ENCODE measurements around the gene CGB1. TPM values are rescaled to one million over a fixed set of nuclear protein-coding genes. Genes with fewer than 3 reads are reported as not detected.

CGB1 gene
- total and polyA plus RNA-seq, 4 donors, result not detected

GRCh38 chr19:48990400-48990799 is 46.3 kb downstream of the CGB1 start:
- H3K9me3 ChIP-seq (ENCODE audit: control insufficient read depth, insufficient read depth, low read length), result no peaks in the 10 kb centered on the region
- no peak overlapping the region for H3K4me3 ChIP-seq (ENCODE audit: low read depth, low read length)
- peaks cover 35% of the 10 kb centered on the region for H3K4me1 ChIP-seq (ENCODE audit: control insufficient read depth, insufficient read depth, low read length)
- H3K36me3 ChIP-seq (ENCODE audit: control insufficient read depth, insufficient read depth, low read length), result peaks cover 57% of the 10 kb centered on the region
- 84% methylated on average over 4 of the region's 4 CpGs for WGBS (ENCODE audit: insufficient coverage)
- H3K27me3 ChIP-seq (ENCODE audit: control insufficient read depth, insufficient read depth, low read length), result no peaks in the 10 kb centered on the region
- no peak for DNase-seq (ENCODE audit: low read depth in 4 of 6, low spot score in 6 of 6)
- H3K27ac ChIP-seq (ENCODE audit: low read depth, low read length), result no peak overlapping the region

GRCh38 chr19:48989701-48990291 is 46.9 kb downstream of the CGB1 start:
- Histone ChIP-seq H3K36me3 (ENCODE audit: control insufficient read depth, insufficient read depth, low read length) (peaks cover 63% of the 10 kb centered on the region), H3K27me3 (ENCODE audit: control insufficient read depth, insufficient read depth, low read length) (no peaks in the 10 kb centered on the region), H3K4me3 (ENCODE audit: low read depth, low read length) (no peak overlapping the region), H3K4me1 (ENCODE audit: control insufficient read depth, insufficient read depth, low read length) (peaks cover 34% of the 10 kb centered on the region), H3K9me3 (ENCODE audit: control insufficient read depth, insufficient read depth, low read length) (no peaks in the 10 kb centered on the region), H3K27ac (ENCODE audit: low read depth, low read length) (no peak overlapping the region)
- 87% methylated on average over 11 of the region's 17 CpGs for WGBS (ENCODE audit: insufficient coverage)
- no peak for DNase-seq (ENCODE audit: low read depth in 4 of 6, low spot score in 6 of 6)

- no peaks in the 10 kb centered on the region for H3K27me3 ChIP-seq (ENCODE audit: control insufficient read depth, insufficient read depth, low read length)
- peaks cover 71% of the 10 kb centered on the region for H3K36me3 ChIP-seq (ENCODE audit: control insufficient read depth, insufficient read depth, low read length)
- 98% methylated on average over 6 of the region's 9 CpGs for WGBS (ENCODE audit: insufficient coverage)
- DNase-seq (ENCODE audit: low read depth in 4 of 6, low spot score in 6 of 6), result no peak
- H3K4me1 ChIP-seq (ENCODE audit: control insufficient read depth, insufficient read depth, low read length), result peaks cover 25% of the 10 kb centered on the region
- no peaks in the 10 kb centered on the region for H3K9me3 ChIP-seq (ENCODE audit: control insufficient read depth, insufficient read depth, low read length)
- H3K4me3 ChIP-seq (ENCODE audit: low read depth, low read length), result no peak overlapping the region
- no peak overlapping the region for H3K27ac ChIP-seq (ENCODE audit: low read depth, low read length)
These were observed 47.8 kb downstream of the CGB1 start for GRCh38 chr19:48988860-48989259.

GRCh38 chr19:48988286-48988685 is 48.4 kb downstream of the CGB1 start:
- Histone ChIP-seq H3K4me1 (ENCODE audit: control insufficient read depth, insufficient read depth, low read length) (peaks cover 25% of the 10 kb centered on the region), H3K4me3 (ENCODE audit: low read depth, low read length) (no peak overlapping the region), H3K27ac (ENCODE audit: low read depth, low read length) (no peak overlapping the region), H3K9me3 (ENCODE audit: control insufficient read depth, insufficient read depth, low read length) (no peaks in the 10 kb centered on the region), H3K36me3 (ENCODE audit: control insufficient read depth, insufficient read depth, low read length) (peaks cover 72% of the 10 kb centered on the region), H3K27me3 (ENCODE audit: control insufficient read depth, insufficient read depth, low read length) (no peaks in the 10 kb centered on the region)
- no peak for DNase-seq (ENCODE audit: low read depth in 4 of 6, low spot score in 6 of 6)
- 91% methylated on average over 4 of the region's 7 CpGs for WGBS (ENCODE audit: insufficient coverage)

GRCh38 chr19:48987323-48987722 is 49.4 kb downstream of the CGB1 start:
- no peaks in the 10 kb centered on the region for H3K9me3 ChIP-seq (ENCODE audit: control insufficient read depth, insufficient read depth, low read length)
- H3K27ac ChIP-seq (ENCODE audit: low read depth, low read length), result no peak overlapping the region
- no peaks in the 10 kb centered on the region for H3K27me3 ChIP-seq (ENCODE audit: control insufficient read depth, insufficient read depth, low read length)
- no peak overlapping the region for H3K4me3 ChIP-seq (ENCODE audit: low read depth, low read length)
- 98% methylated on average over 4 of the region's 7 CpGs for WGBS (ENCODE audit: insufficient coverage)
- peaks cover 81% of the 10 kb centered on the region for H3K36me3 ChIP-seq (ENCODE audit: control insufficient read depth, insufficient read depth, low read length)
- H3K4me1 ChIP-seq (ENCODE audit: control insufficient read depth, insufficient read depth, low read length), result peaks cover 19% of the 10 kb centered on the region
- DNase-seq (ENCODE audit: low read depth in 4 of 6, low spot score in 6 of 6), result no peak

GRCh38 chr19:48986211-48986610 is 50.5 kb downstream of the CGB1 start:
- peaks cover 8% of the 10 kb centered on the region for H3K4me1 ChIP-seq (ENCODE audit: control insufficient read depth, insufficient read depth, low read length)
- WGBS (ENCODE audit: insufficient coverage), result 85% methylated on average over 1 of the region's 3 CpGs
- no peak for DNase-seq (ENCODE audit: low read depth in 4 of 6, low spot score in 6 of 6)
- H3K27ac ChIP-seq (ENCODE audit: low read depth, low read length), result no peak overlapping the region
- no peaks in the 10 kb centered on the region for H3K27me3 ChIP-seq (ENCODE audit: control insufficient read depth, insufficient read depth, low read length)
- no peaks in the 10 kb centered on the region for H3K9me3 ChIP-seq (ENCODE audit: control insufficient read depth, insufficient read depth, low read length)
- H3K4me3 ChIP-seq (ENCODE audit: low read depth, low read length), result no peak overlapping the region
- H3K36me3 ChIP-seq (ENCODE audit: control insufficient read depth, insufficient read depth, low read length), result peaks cover 90% of the 10 kb centered on the region

GRCh38 chr19:48985711-48986110 is 51.0 kb downstream of the CGB1 start:
- 94% methylated on average over 13 of the region's 13 CpGs for WGBS (ENCODE audit: insufficient coverage)

More at GRCh38 chr19:48985711-48986110, 51.0 kb downstream of the CGB1 start:
- Histone ChIP-seq H3K27me3 (ENCODE audit: control insufficient read depth, insufficient read depth, low read length) (no peaks in the 10 kb centered on the region), H3K27ac (ENCODE audit: low read depth, low read length) (no peak overlapping the region), H3K36me3 (ENCODE audit: control insufficient read depth, insufficient read depth, low read length) (peaks cover 88% of the 10 kb centered on the region), H3K4me1 (ENCODE audit: control insufficient read depth, insufficient read depth, low read length) (peaks cover 3% of the 10 kb centered on the region), H3K4me3 (ENCODE audit: low read depth, low read length) (no peak overlapping the region), H3K9me3 (ENCODE audit: control insufficient read depth, insufficient read depth, low read length) (no peaks in the 10 kb centered on the region)
- DNase-seq (ENCODE audit: low read depth in 4 of 6, low spot score in 6 of 6), result no peak

Small RNA genes within 50 kb of the gene (small RNA-seq; reads per million reads assigned to genes)
- gene MIR6798 (ENCODE audit: low replicate concordance) (0.06 reads per million), gene RN7SL708P (ENCODE audit: low replicate concordance) (not detected)

Other genes starting within 250 kb of the CGB1 start
- gene BCAT2, start 225.9 kb downstream of the CGB1 start, total RNA-seq, result 10 to 100 TPM; 14.6 to 39.5 TPM
- gene BCAT2, start 225.9 kb downstream of the CGB1 start, polyA plus RNA-seq (ENCODE audit: insufficient read length in 2 of 2), result 10 to 100 TPM; 26.5 to 36.6 TPM
- gene HSD17B14, start 200.4 kb downstream of the CGB1 start, total RNA-seq, result 10 to 100 TPM in 1 of 2 donors, 1 to 10 TPM in 1; 6.9 to 25.5 TPM
- 10 to 100 TPM; 15.7 to 19.4 TPM for gene HSD17B14, start 200.4 kb downstream of the CGB1 start, polyA plus RNA-seq (ENCODE audit: insufficient read length in 2 of 2)
- gene PLEKHA4, start 168.3 kb downstream of the CGB1 start, total RNA-seq, result 10 to 100 TPM; 11.6 to 32.3 TPM
- gene PLEKHA4, start 168.3 kb downstream of the CGB1 start, polyA plus RNA-seq (ENCODE audit: insufficient read length in 2 of 2), result 10 to 100 TPM; 17.3 to 43.0 TPM
- gene PPP1R15A, start 164.5 kb downstream of the CGB1 start, total RNA-seq, result 10 to 100 TPM; 30.6 to 42.5 TPM
- gene PPP1R15A, start 164.5 kb downstream of the CGB1 start, polyA plus RNA-seq (ENCODE audit: insufficient read length in 2 of 2), result 10 to 100 TPM; 26.6 to 33.4 TPM
- gene TULP2, start 138.2 kb downstream of the CGB1 start, total RNA-seq, result under 1 TPM; 0.20 to 0.50 TPM
- 1 to 10 TPM in 1 of 2 donors, under 1 TPM in 1; 0.84 to 1.4 TPM for gene TULP2, start 138.2 kb downstream of the CGB1 start, polyA plus RNA-seq (ENCODE audit: insufficient read length in 2 of 2)
- 100 to 1,000 TPM in 1 of 2 donors, 10 to 100 TPM in 1; 94.4 to 149 TPM for gene NUCB1, start 136.6 kb downstream of the CGB1 start, total RNA-seq
- 100 to 1,000 TPM; 166 to 213 TPM for gene NUCB1, start 136.6 kb downstream of the CGB1 start, polyA plus RNA-seq (ENCODE audit: insufficient read length in 2 of 2)
- gene DHDH, start 103.2 kb downstream of the CGB1 start, total RNA-seq, result 1 to 10 TPM in 1 of 2 donors, under 1 TPM in 1; 0.59 to 1.4 TPM
- gene DHDH, start 103.2 kb downstream of the CGB1 start, polyA plus RNA-seq (ENCODE audit: insufficient read length in 2 of 2), result 1 to 10 TPM; 2.7 to 4.6 TPM
- gene BAX, start 82.0 kb downstream of the CGB1 start, total RNA-seq, result 10 to 100 TPM; 23.5 to 40.4 TPM
- 10 to 100 TPM; 86.0 to 91.3 TPM for gene BAX, start 82.0 kb downstream of the CGB1 start, polyA plus RNA-seq (ENCODE audit: insufficient read length in 2 of 2)
- gene FTL, start 71.6 kb downstream of the CGB1 start, total RNA-seq, result 1,000 to 10,000 TPM in 1 of 2 donors, 100 to 1,000 TPM in 1; 830 to 1,568 TPM
- 1,000 to 10,000 TPM; 1,197 to 1,255 TPM for gene FTL, start 71.6 kb downstream of the CGB1 start, polyA plus RNA-seq (ENCODE audit: insufficient read length in 2 of 2)
- gene GYS1, start 43.6 kb downstream of the CGB1 start, total RNA-seq, result 10 to 100 TPM; 22.0 to 30.9 TPM
- 10 to 100 TPM; 35.4 to 47.5 TPM for gene GYS1, start 43.6 kb downstream of the CGB1 start, polyA plus RNA-seq (ENCODE audit: insufficient read length in 2 of 2)
- 100 to 1,000 TPM in 1 of 2 donors, 10 to 100 TPM in 1; 80.4 to 101 TPM for gene RUVBL2, start 43.0 kb downstream of the CGB1 start, total RNA-seq
- 100 to 1,000 TPM; 106 to 109 TPM for gene RUVBL2, start 43.0 kb downstream of the CGB1 start, polyA plus RNA-seq (ENCODE audit: insufficient read length in 2 of 2)
- not detected for gene LHB, start 19.8 kb downstream of the CGB1 start, total RNA-seq
- gene LHB, start 19.8 kb downstream of the CGB1 start, polyA plus RNA-seq (ENCODE audit: insufficient read length in 2 of 2), result under 1 TPM in 1 of 2 donors, not detected in 1; 0.32 TPM
- gene CGB3, start 12.6 kb downstream of the CGB1 start, total RNA-seq, result under 1 TPM in 1 of 2 donors, not detected in 1; 0.72 TPM
- under 1 TPM in 1 of 2 donors, not detected in 1; 0.73 TPM for gene CGB3, start 12.6 kb downstream of the CGB1 start, polyA plus RNA-seq (ENCODE audit: insufficient read length in 2 of 2)
- not detected for gene CGB2, start 5.0 kb downstream of the CGB1 start, total RNA-seq
- not detected for gene CGB2, start 5.0 kb downstream of the CGB1 start, polyA plus RNA-seq (ENCODE audit: insufficient read length in 2 of 2)
- gene CGB5, start 7.0 kb upstream of the CGB1 start, total RNA-seq, result 1 to 10 TPM in 1 of 2 donors, not detected in 1; 1.4 TPM
- not detected for gene CGB5, start 7.0 kb upstream of the CGB1 start, polyA plus RNA-seq (ENCODE audit: insufficient read length in 2 of 2)
- gene CGB8, start 12.2 kb upstream of the CGB1 start, total RNA-seq, result under 1 TPM in 1 of 2 donors, not detected in 1; 0.72 TPM
- not detected for gene CGB8, start 12.2 kb upstream of the CGB1 start, polyA plus RNA-seq (ENCODE audit: insufficient read length in 2 of 2)
- under 1 TPM in 1 of 2 donors, not detected in 1; 0.17 TPM for gene CGB7, start 20.9 kb upstream of the CGB1 start, total RNA-seq
- gene CGB7, start 20.9 kb upstream of the CGB1 start, polyA plus RNA-seq (ENCODE audit: insufficient read length in 2 of 2), result under 1 TPM; 0.16 to 0.29 TPM
- gene NTF4, start 27.9 kb upstream of the CGB1 start, total RNA-seq, result under 1 TPM in 1 of 2 donors, not detected in 1; 0.83 TPM
- gene NTF4, start 27.9 kb upstream of the CGB1 start, polyA plus RNA-seq (ENCODE audit: insufficient read length in 2 of 2), result not detected
- gene KCNA7, start 35.8 kb upstream of the CGB1 start, total RNA-seq, result not detected
- gene KCNA7, start 35.8 kb upstream of the CGB1 start, polyA plus RNA-seq (ENCODE audit: insufficient read length in 2 of 2), result under 1 TPM in 1 of 2 donors, not detected in 1; 0.08 TPM
- gene SNRNP70, start 48.6 kb upstream of the CGB1 start, total RNA-seq, result 100 to 1,000 TPM; 125 to 241 TPM
- gene SNRNP70, start 48.6 kb upstream of the CGB1 start, polyA plus RNA-seq (ENCODE audit: insufficient read length in 2 of 2), result 100 to 1,000 TPM; 345 to 463 TPM
- gene LIN7B, start 77.5 kb upstream of the CGB1 start, total RNA-seq, result 10 to 100 TPM; 20.7 to 23.5 TPM
- gene LIN7B, start 77.5 kb upstream of the CGB1 start, polyA plus RNA-seq (ENCODE audit: insufficient read length in 2 of 2), result 10 to 100 TPM; 56.8 to 62.7 TPM
- gene C19orf73, start 82.2 kb upstream of the CGB1 start, total RNA-seq, result 1 to 10 TPM in 1 of 2 donors, under 1 TPM in 1; 0.40 to 3.1 TPM
- gene C19orf73, start 82.2 kb upstream of the CGB1 start, polyA plus RNA-seq (ENCODE audit: insufficient read length in 2 of 2), result 1 to 10 TPM; 2.3 to 3.1 TPM
- 10 to 100 TPM; 21.1 to 29.0 TPM for gene PPFIA3, start 82.6 kb upstream of the CGB1 start, total RNA-seq
- 10 to 100 TPM; 83.1 to 92.2 TPM for gene PPFIA3, start 82.6 kb upstream of the CGB1 start, polyA plus RNA-seq (ENCODE audit: insufficient read length in 2 of 2)
- 10 to 100 TPM in 1 of 2 donors, 1 to 10 TPM in 1; 1.5 to 10.5 TPM for gene HRC, start 118.5 kb upstream of the CGB1 start, total RNA-seq
- gene HRC, start 118.5 kb upstream of the CGB1 start, polyA plus RNA-seq (ENCODE audit: insufficient read length in 2 of 2), result 1 to 10 TPM; 2.7 to 2.8 TPM
- gene TRPM4, start 120.9 kb upstream of the CGB1 start, total RNA-seq, result 10 to 100 TPM in 1 of 2 donors, 1 to 10 TPM in 1; 9.2 to 11.7 TPM
- gene TRPM4, start 120.9 kb upstream of the CGB1 start, polyA plus RNA-seq (ENCODE audit: insufficient read length in 2 of 2), result 10 to 100 TPM; 18.5 to 30.7 TPM

Measured in spinal cord (tissue), 10 donors.